Mesodermal cell (in vitro differentiated cells): ENCODE data around the gene CST9.

ENCODE experiments used
- H3K27ac ChIP-seq: 2 replicates; pipeline ENCODE4 v1.7.0; 2013; ENCODE audit warnings: mild to moderate bottlenecking, low read depth, low read length, moderate library complexity; ENCODE audit not compliant: severe bottlenecking
- H3K36me3 ChIP-seq: 2 replicates; pipeline ENCODE4 v1.7.1; 2013; ENCODE audit warnings: mild to moderate bottlenecking, low read length, moderate library complexity; ENCODE audit not compliant: control insufficient read depth, insufficient read depth
- H3K4me1 ChIP-seq: one replicate; pipeline ENCODE4 v1.7.1; 2013; ENCODE audit warnings: mild to moderate bottlenecking, low read length; ENCODE audit not compliant: insufficient read depth, control insufficient read depth, poor library complexity, severe bottlenecking
- H3K4me3 ChIP-seq: 2 replicates; pipeline ENCODE4 v1.7.0; 2013; ENCODE audit warnings: low read length, control low read depth, mild to moderate bottlenecking; ENCODE audit not compliant: insufficient read depth, poor library complexity, severe bottlenecking; ENCODE audit errors: extremely low read depth
- H3K9me3 ChIP-seq: 2 replicates; pipeline ENCODE4 v1.7.1; 2013; ENCODE audit warnings: mild to moderate bottlenecking, low read length, moderate library complexity; ENCODE audit not compliant: control insufficient read depth
- WGBS, 2 experiments: methylation state at CpG; one replicate each; pipeline ENCODE4 v1.1.5; 2013; ENCODE audit warnings: missing lambda C conversion rate in 2 of 2; ENCODE audit not compliant: insufficient coverage in 2 of 2; 5-methylcytosine and 5-hydroxymethylcytosine counted together

Gene CST9

GRCh38 chr20:23603321-23603720, 2.4 kb downstream of the CST9 start:
- Histone ChIP-seq H3K27ac (no peak overlapping the region), H3K9me3 (no peaks in the 10 kb centered on the region), H3K4me1 (no peaks in the 10 kb centered on the region), H3K36me3 (no peaks in the 10 kb centered on the region), H3K4me3 (no peak overlapping the region)
- WGBS, 2 experiments: 95 to 96% methylated on average over 3 to 4 of the region's 4 CpGs

GRCh38 chr20:23602699-23603098, 3.0 kb downstream of the CST9 start:
- WGBS, 2 experiments: 88 to 89% methylated on average over 5 of the region's 6 CpGs
- no peak overlapping the region for H3K27ac ChIP-seq
- no peaks in the 10 kb centered on the region for H3K4me1 ChIP-seq

GRCh38 chr20:23602241-23602640, 3.5 kb downstream of the CST9 start:
- Histone ChIP-seq H3K27ac (no peak overlapping the region), H3K9me3 (no peaks in the 10 kb centered on the region), H3K4me1 (no peaks in the 10 kb centered on the region), H3K4me3 (no peak overlapping the region), H3K36me3 (no peaks in the 10 kb centered on the region)
- 91 to 100% methylated on average over 1 to 2 of the region's 2 CpGs for WGBS, 2 experiments

More at GRCh38 chr20:23602699-23603098, 3.0 kb downstream of the CST9 start:
- H3K9me3 ChIP-seq: no peaks in the 10 kb centered on the region
- H3K36me3 ChIP-seq: no peaks in the 10 kb centered on the region
- no peak overlapping the region for H3K4me3 ChIP-seq

GRCh38 chr20:23601715-23602114, 4.0 kb downstream of the CST9 start:
- H3K4me3 ChIP-seq: no peak overlapping the region
- H3K27ac ChIP-seq: no peak overlapping the region
- no peaks in the 10 kb centered on the region for H3K4me1 ChIP-seq
- no peaks in the 10 kb centered on the region for H3K9me3 ChIP-seq
- H3K36me3 ChIP-seq: no peaks in the 10 kb centered on the region
- 77% methylated on average over 2 of the region's 4 CpGs for WGBS, 2 experiments

- no peaks in the 10 kb centered on the region for H3K36me3 ChIP-seq
- H3K4me3 ChIP-seq: no peak overlapping the region
- no peaks in the 10 kb centered on the region for H3K9me3 ChIP-seq
- no peak overlapping the region for H3K27ac ChIP-seq
- no peaks in the 10 kb centered on the region for H3K4me1 ChIP-seq
These were observed 7.2 kb downstream of the CST9 start for GRCh38 chr20:23598481-23598880.

GRCh38 chr20:23596579-23597250, 9.0 kb downstream of the CST9 start:
- no peaks in the 10 kb centered on the region for H3K36me3 ChIP-seq
- WGBS, 2 experiments: no CpG with 5 or more reads among the region's 2 CpGs
- H3K4me1 ChIP-seq: no peaks in the 10 kb centered on the region
- H3K9me3 ChIP-seq: no peaks in the 10 kb centered on the region
- no peak overlapping the region for H3K4me3 ChIP-seq
- no peak overlapping the region for H3K27ac ChIP-seq

- Histone ChIP-seq H3K4me3 (no peak overlapping the region), H3K27ac (no peak overlapping the region), H3K4me1 (no peaks in the 10 kb centered on the region), H3K9me3 (no peaks in the 10 kb centered on the region), H3K36me3 (no peaks in the 10 kb centered on the region)
- no CpG with 5 or more reads among the region's 1 CpG for WGBS, 2 experiments
These were observed 9.8 kb downstream of the CST9 start for GRCh38 chr20:23595941-23596340.

- no peaks in the 10 kb centered on the region for H3K4me1 ChIP-seq
- no peak overlapping the region for H3K4me3 ChIP-seq
- no peak overlapping the region for H3K27ac ChIP-seq
- 87 to 97% methylated on average over 4 to 8 of the region's 10 CpGs for WGBS, 2 experiments
- no peaks in the 10 kb centered on the region for H3K9me3 ChIP-seq
- no peaks in the 10 kb centered on the region for H3K36me3 ChIP-seq
These were observed 17.0 kb downstream of the CST9 start for GRCh38 chr20:23588434-23589403.

- no peaks in the 10 kb centered on the region for H3K36me3 ChIP-seq
- 75 to 76% methylated on average over 7 of the region's 7 CpGs for WGBS, 2 experiments
- no peak overlapping the region for H3K4me3 ChIP-seq
- no peaks in the 10 kb centered on the region for H3K4me1 ChIP-seq
- H3K27ac ChIP-seq: no peak overlapping the region
- no peaks in the 10 kb centered on the region for H3K9me3 ChIP-seq
These were observed 18.1 kb downstream of the CST9 start for GRCh38 chr20:23587631-23588030.

- Histone ChIP-seq H3K9me3 (no peaks in the 10 kb centered on the region), H3K4me3 (no peak overlapping the region), H3K27ac (no peak overlapping the region), H3K4me1 (peaks cover under 1% of the 10 kb centered on the region), H3K36me3 (no peaks in the 10 kb centered on the region)
- WGBS, 2 experiments: 81 to 88% methylated on average over 9 to 10 of the region's 13 CpGs
These were observed 18.8 kb downstream of the CST9 start for GRCh38 chr20:23586735-23587525.
